ENCODE data around the gene OR6A2.

DNA sequence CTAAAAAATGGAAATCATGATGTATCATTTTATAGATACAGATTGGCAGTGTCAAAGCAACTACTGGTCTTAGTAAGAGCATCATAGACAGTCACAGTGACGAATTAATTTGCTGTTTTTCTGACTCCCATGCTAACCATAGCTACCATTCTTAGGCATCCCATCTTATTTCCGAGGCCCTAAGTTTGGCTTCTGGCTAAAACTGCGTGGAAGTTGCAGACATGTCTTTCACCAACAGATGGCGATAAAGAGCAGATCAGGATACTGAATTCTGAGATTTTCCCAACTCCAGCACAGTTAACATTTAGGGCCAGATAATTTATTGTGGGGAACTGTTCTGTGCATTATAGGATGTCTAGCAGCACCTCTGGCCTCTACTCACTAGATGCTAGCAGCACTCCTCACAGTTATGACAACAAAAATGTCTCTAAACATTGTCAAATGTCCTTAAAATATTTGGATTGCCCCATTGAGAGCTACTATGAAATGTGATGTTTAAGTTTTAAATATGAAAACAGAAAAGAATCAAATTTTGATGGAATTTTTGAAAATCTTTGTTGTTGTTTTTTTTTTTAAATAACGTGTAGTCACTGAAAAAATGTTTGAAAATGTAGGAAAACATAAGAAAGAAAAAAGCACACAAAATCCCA is 44.1 kb downstream of the OR6A2 start:
- TF ChIP-seq GATA2 (IDR thresholded peaks at IDR 0.05; ENCODE audit: low read depth, low read length) (no peak), GATA3 (IDR thresholded peaks at IDR 0.05; ENCODE audit: low read depth, low read length) (no peak)
